Rectal smooth muscle tissue (tissue), 1 donor: ENCODE measurements around the gene ANK3.

Experiments
- H3K27ac ChIP-seq: one replicate; pipeline ENCODE4 v1.7.0; 2013; ENCODE audit warnings: low read depth, low read length, inconsistent platforms
- H3K27me3 ChIP-seq: one replicate; pipeline ENCODE4 v1.7.0; 2013; ENCODE audit warnings: low read length; ENCODE audit not compliant: control insufficient read depth, insufficient read depth
- H3K36me3 ChIP-seq: one replicate; pipeline ENCODE4 v1.7.0; 2013; ENCODE audit warnings: low read length; ENCODE audit not compliant: control insufficient read depth, insufficient read depth
- H3K4me1 ChIP-seq: one replicate; pipeline ENCODE4 v1.7.0; 2013; ENCODE audit warnings: low read length; ENCODE audit not compliant: control insufficient read depth, insufficient read depth
- H3K4me3 ChIP-seq: one replicate; pipeline ENCODE4 v1.7.0; 2013; ENCODE audit warnings: low read length
- H3K9ac ChIP-seq: one replicate; pipeline ENCODE4 v1.7.0; 2013; ENCODE audit warnings: low read length

ANK3 gene

DNA sequence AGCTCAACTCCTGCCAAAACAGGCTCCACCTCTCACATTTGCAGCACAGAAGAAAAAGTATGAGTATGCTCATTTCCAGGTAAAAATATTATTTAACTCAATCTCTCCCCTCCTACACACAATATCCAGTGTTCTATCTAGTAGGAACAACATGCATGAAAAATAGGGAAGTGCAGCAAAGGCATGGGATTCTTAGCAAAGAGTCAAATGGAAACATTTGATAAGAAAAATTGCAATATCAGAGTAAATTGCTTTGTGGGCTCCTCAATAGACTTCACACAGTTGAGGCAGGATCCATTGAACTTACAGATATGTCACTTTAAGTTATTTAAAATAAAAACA is 150.9 kb downstream of the ANK3 start:
- H3K36me3 ChIP-seq, result no peaks in the 10 kb centered on the region
- H3K27ac ChIP-seq, result no peak overlapping the region
- peaks cover 7% of the 10 kb centered on the region for H3K4me1 ChIP-seq
- no peaks in the 10 kb centered on the region for H3K27me3 ChIP-seq
- no peak overlapping the region for H3K9ac ChIP-seq
- H3K4me3 ChIP-seq, result no peak overlapping the region

DNA sequence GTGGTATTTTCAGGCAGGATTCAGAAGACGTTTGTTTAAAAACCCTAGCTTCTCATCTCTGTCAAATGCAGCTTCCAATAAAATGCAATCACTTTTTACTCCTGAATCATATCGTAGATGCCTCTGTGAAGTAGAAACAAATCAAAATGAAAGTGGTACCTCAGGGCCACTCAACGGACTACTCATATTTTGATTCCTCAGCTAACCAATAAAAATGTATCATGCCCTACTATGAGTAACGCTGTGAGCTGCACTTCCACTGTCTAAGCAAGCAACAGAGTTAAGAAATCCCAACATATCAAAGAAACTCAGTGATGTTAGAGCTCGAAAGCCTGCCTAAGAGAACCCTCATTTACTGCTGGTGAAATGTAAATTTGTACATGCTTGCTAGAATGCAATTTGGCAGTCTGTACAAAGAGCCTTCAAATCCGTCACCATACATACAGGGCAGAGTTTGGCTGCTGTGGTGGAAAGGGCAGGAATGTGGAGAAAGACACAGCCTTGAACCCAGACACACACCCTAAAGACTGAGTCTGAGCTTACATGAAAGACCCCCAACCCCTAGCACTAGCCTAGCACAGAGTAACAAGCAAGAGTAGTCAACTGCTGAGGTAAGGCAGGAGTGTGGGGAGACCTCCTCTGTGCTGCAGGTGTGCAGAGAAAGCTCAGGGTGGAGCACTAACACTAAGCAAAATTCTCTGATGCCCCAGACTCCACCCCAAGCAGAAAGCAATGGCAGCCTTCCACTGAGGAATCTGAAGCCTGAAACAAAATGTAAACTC is 151.5 kb downstream of the ANK3 start:
- no peak overlapping the region for H3K9ac ChIP-seq
- H3K27ac ChIP-seq, result no peak overlapping the region
- H3K27me3 ChIP-seq, result no peaks in the 10 kb centered on the region
- peaks cover 7% of the 10 kb centered on the region for H3K4me1 ChIP-seq
- no peaks in the 10 kb centered on the region for H3K36me3 ChIP-seq
- H3K4me3 ChIP-seq, result peak overlapping the region; percentile 18

DNA sequence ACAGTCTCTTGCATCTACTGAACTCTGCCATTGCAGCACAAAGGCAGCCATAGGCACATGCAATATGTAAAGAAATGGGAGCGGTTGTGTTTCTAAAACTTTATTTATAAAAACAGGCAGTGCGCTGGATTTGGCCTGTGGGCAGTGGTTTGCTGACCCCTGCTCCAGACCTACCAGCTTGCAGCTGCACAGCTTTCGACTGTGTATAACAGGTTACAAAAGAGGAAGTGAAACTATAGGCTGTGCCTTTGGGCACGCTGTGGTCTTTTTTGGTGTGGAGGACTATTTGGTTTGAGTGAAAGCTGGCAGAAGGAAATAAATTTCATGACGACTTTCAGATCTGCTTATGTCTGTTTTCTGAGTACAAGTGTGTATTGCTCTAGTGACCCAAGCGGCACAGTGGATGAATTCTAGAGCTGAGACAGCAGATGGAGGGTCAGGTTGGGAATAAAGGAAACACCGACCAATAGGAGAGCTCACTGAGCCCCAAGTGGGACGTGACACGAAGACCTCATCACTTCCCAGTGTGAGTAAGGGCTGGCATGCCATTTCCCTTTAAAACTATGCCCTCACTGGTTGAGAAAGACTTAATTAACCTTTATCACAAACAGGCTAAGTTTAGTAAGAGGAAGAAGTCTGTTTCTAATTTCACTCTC is 152.7 kb downstream of the ANK3 start:
- Histone ChIP-seq H3K27ac (no peak overlapping the region), H3K27me3 (no peaks in the 10 kb centered on the region), H3K4me3 (no peak overlapping the region), H3K36me3 (no peaks in the 10 kb centered on the region), H3K4me1 (peaks cover 7% of the 10 kb centered on the region), H3K9ac (no peak overlapping the region)

DNA sequence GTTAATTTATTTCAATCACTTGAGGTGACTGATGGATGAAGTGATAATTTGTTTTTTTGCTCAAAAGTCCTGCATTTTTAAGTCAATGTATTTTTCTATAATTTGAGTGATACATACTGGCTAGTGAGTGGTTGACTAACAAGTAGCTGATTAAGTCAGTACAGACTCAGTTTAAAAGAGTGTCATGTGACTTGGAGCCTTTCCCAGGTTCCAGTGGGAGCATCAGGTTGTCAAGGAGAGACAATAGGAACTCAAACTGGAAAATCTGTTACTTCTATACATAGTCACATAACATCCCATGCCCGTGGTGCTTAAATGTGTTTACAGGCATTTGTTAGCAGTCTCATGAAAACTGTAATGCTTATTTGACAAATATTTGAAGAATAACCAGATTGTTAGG is 154.7 kb downstream of the ANK3 start:
- H3K4me3 ChIP-seq, result no peak overlapping the region
- H3K4me1 ChIP-seq, result peaks cover 7% of the 10 kb centered on the region
- H3K9ac ChIP-seq, result no peak overlapping the region
- no peak overlapping the region for H3K27ac ChIP-seq
- H3K27me3 ChIP-seq, result no peaks in the 10 kb centered on the region
- H3K36me3 ChIP-seq, result no peaks in the 10 kb centered on the region

DNA sequence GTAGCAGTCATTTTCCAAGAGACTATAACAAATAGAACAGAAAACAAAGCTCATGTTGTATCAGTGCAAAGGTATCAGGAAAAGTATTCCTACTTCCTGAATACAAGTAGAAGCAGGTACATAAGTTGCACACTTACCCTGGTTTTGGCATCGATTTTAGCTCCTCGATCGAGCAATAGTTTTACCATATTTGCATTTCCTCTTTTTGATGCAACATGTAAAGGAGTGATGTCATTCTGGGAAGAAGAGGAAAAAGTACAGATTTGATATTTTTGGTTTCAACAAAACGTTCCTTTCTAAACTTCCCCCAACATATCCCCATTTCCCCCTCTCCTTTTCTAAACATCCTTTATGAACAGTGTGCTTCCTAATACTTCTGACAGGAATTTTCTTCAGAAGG is 155.1 kb downstream of the ANK3 start:
- Histone ChIP-seq H3K4me3 (no peak overlapping the region), H3K9ac (no peak overlapping the region), H3K36me3 (no peaks in the 10 kb centered on the region), H3K27ac (no peak overlapping the region), H3K27me3 (no peaks in the 10 kb centered on the region), H3K4me1 (peaks cover 7% of the 10 kb centered on the region)

DNA sequence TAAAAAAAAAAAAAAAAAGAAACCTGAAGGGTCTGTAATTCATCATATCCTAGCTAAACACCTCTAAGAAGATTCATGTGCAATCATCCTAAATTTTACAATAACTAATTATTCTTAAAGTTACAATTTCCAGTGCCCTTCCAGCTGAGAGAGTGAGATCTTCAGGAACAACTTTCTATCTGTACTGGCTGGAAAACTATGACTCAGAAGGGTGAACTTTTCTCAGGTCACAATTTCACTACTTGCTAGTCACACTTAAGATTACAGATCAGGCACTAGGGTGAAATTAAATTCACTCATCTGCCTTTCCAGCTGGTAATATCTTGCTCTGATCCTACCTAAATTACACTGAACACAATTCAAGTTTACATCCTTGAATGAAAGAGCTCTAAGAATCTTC is 158.8 kb downstream of the ANK3 start:
- no peak overlapping the region for H3K4me3 ChIP-seq
- H3K4me1 ChIP-seq, result no peaks in the 10 kb centered on the region
- H3K27ac ChIP-seq, result no peak overlapping the region
- H3K36me3 ChIP-seq, result no peaks in the 10 kb centered on the region
- H3K9ac ChIP-seq, result no peak overlapping the region
- H3K27me3 ChIP-seq, result no peaks in the 10 kb centered on the region

DNA sequence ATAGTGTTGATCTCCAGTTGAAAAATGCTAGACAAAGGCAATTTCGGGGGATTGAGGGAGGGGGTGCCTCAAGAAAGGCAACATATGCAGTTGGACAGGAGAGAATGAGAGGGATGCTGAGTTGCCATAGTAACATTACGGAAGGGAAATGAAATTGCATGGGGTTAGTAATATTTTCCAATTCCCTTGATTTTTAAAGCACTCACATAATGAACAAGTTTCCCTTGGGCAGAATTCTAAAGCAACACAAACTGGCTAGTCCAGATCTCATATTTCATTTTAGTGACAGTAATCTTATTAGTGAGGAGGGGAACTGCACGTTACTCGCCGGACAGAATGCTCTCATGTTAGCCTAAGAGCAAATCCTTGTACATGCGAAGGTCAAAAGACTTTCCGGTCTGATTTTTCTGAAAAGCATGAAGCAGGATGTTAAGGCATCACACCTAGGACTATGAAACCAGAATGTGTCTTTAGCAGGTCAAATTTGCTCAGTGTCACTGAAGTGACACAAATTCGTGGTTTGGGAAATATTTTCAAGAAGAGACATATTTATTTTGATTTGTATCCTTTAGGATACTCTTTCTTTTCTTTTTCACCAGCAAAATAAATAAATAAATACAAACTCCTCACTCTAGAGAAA is 165.5 kb downstream of the ANK3 start:
- Histone ChIP-seq H3K9ac (no peak overlapping the region), H3K36me3 (no peaks in the 10 kb centered on the region)

DNA sequence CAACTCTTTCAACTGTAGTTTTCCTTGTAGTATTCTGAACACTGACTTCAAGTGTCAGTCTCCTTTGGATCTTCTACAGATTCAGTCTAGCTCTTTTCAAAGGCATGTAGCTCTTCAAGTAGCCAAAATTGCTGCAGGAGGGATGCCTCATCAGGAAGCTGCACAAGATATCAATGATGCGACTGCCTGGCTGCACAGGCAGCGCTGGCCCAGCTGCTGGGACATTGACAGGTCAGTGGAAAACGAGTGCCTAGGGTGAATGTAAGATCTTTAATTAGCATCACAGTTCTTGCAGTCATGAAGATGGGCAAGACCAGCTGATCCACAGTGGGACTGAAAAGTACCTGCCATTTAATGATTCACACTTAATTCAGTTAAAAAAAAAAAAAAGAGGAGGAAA is 167.6 kb downstream of the ANK3 start:
- no peaks in the 10 kb centered on the region for H3K36me3 ChIP-seq
- H3K9ac ChIP-seq, result no peak overlapping the region
- H3K27me3 ChIP-seq, result no peaks in the 10 kb centered on the region
- H3K4me3 ChIP-seq, result no peak overlapping the region
- no peaks in the 10 kb centered on the region for H3K4me1 ChIP-seq
- H3K27ac ChIP-seq, result no peak overlapping the region

More for the DNA sequence above, 165.5 kb downstream of the ANK3 start:
- Histone ChIP-seq H3K4me3 (no peak overlapping the region), H3K4me1 (no peaks in the 10 kb centered on the region), H3K27ac (no peak overlapping the region), H3K27me3 (no peaks in the 10 kb centered on the region)

DNA sequence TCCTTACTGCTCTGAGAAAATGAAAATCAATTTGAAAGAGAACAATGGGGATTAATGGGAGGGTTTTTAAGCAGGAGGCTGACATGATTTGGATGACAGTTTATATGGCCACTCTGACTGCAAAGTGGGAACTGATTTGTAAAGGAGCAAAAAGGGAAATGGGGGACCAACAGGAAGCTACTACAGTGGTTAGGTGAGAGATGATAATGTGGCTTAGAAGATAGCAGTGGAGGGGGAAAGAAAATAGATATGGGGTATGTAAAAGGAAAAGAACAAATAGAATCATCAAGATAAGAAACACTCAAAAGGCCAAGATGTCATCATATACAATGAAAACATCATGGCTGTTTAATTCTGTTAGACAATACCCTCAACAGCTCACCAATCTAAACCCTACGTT is 177.5 kb downstream of the ANK3 start:
- Histone ChIP-seq H3K36me3 (no peaks in the 10 kb centered on the region), H3K27me3 (no peaks in the 10 kb centered on the region), H3K4me3 (no peak overlapping the region), H3K9ac (no peak overlapping the region), H3K4me1 (no peaks in the 10 kb centered on the region), H3K27ac (no peak overlapping the region)

DNA sequence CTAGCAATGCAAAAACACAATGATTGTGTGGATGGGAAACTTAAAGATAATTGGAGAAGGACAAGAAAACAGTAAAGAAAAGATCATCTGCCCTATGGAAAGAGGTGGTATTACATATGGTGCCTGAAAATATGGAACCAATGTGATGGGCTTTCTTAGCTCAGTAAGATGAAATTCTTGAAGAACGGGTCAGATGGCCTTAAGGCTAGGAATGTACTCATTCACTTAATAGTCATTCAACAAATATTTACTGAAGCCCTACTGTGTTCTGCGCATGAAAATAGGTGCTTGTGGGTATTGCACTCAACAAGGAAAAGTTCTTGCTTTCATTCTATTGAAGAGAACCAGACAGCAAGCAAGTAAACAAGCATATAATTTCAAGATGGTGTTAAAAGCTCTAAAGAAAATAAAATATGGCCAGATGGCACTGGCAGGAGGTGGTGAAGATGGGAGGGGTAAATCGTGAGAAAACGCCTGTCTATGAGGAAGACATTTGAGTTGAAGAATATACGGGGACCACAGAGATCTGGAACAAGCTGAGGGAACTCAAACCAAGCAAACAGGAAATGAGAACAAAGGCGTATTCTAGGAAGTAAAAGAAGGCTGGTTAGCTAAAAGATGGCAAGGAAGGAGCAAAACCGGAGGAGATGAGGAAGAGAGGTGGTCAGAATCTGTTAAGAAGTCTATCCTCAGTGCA is 179.7 kb downstream of the ANK3 start:
- Histone ChIP-seq H3K36me3 (no peaks in the 10 kb centered on the region), H3K27ac (no peak overlapping the region), H3K27me3 (no peaks in the 10 kb centered on the region)

DNA sequence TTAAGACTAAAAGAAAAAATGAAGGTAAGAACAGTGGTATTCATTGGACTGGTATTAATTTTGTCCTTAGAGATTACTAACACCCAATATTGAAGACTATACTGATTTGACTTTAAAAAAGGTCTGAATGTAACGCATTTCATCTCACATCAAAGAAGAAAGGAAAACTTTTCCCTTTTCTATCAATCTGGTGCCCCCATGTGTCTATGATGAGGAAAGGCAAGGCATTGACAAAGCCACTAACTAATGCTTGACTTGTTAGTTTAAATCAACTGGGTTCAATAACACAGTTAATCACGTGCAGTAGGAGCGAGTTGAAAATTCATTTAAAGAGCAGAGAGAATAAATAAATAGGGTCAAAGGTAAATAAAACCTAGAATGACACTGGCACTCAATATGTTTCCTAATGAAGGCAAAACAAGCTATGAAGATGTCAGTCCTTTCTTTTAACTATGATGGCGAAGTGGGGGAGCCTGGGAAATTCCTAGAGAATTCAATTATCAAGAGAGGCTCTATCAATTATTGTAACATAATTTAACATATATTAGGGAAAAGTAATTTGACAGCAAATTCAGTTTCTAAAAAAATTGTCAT is 180.9 kb downstream of the ANK3 start:
- Histone ChIP-seq H3K27ac (no peak overlapping the region), H3K9ac (no peak overlapping the region), H3K36me3 (no peaks in the 10 kb centered on the region), H3K4me3 (no peak overlapping the region), H3K4me1 (no peaks in the 10 kb centered on the region), H3K27me3 (no peaks in the 10 kb centered on the region)

More for the DNA sequence above, 179.7 kb downstream of the ANK3 start:
- H3K4me3 ChIP-seq, result no peak overlapping the region
- no peak overlapping the region for H3K9ac ChIP-seq
- H3K4me1 ChIP-seq, result no peaks in the 10 kb centered on the region

DNA sequence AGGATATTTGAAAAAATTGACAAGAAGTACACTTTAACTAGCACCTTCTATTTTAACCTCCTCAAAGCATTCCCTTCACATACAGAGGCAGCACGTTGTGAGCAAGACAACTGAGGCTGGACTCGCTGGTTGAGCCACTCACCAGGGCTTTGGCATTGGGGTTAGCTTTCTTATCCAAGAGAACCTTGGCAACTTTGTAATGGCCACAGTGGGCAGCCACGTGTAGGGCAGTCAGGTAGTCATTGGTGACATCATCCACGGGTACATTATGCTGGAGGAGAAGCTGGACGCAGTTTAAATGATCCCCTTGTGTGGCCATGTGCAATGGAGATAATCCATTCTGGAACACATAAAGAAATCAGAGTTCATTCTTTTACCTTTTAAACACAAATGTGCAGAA is 181.8 kb downstream of the ANK3 start:
- Histone ChIP-seq H3K4me3 (no peak overlapping the region), H3K36me3 (no peaks in the 10 kb centered on the region), H3K9ac (no peak overlapping the region), H3K27me3 (no peaks in the 10 kb centered on the region), H3K4me1 (no peaks in the 10 kb centered on the region), H3K27ac (no peak overlapping the region)
